Hepatocyte (in vitro differentiated cells): ENCODE results near the gene MCMBP. TPM values are rescaled to one million over a fixed set of nuclear protein-coding genes. Genes with fewer than 3 reads are reported as not detected.

Experiments used
- DNase-seq: peaks from one replicate; pipeline ENCODE4 v3.0.0-alpha.2; 2016; ENCODE audit warnings: low spot score
- H2AFZ ChIP-seq: fragments of 200-600 bp; sonication (generic); 2 replicates; pipeline ENCODE4 v1.6.0; 2016; ENCODE audit warnings: antibody characterized with exemption, mild to moderate bottlenecking
- H3K27ac ChIP-seq: fragments of 200-600 bp; sonication (generic); 2 replicates; pipeline ENCODE4 v1.5.1; 2016; ENCODE audit warnings: mild to moderate bottlenecking
- H3K27me3 ChIP-seq: fragments of 200-600 bp; sonication (generic); 2 replicates; pipeline ENCODE4 v1.6.1; 2016
- H3K36me3 ChIP-seq: fragments of 200-600 bp; sonication (generic); replicated peaks from 2 replicates; pipeline ENCODE4 v1.5.1; 2016; ENCODE audit warnings: low read depth; ENCODE audit not compliant: insufficient read depth
- H3K4me1 ChIP-seq: fragments of 200-600 bp; sonication (generic); 2 replicates; pipeline ENCODE4 v1.5.1; 2016; ENCODE audit warnings: mild to moderate bottlenecking, moderate library complexity; ENCODE audit not compliant: insufficient read depth
- H3K4me2 ChIP-seq: fragments of 200-600 bp; sonication (generic); 2 replicates; pipeline ENCODE4 v1.6.0; 2016
- H3K4me3 ChIP-seq: fragments of 200-600 bp; sonication (generic); 2 replicates; pipeline ENCODE4 v1.5.1; 2016; ENCODE audit warnings: mild to moderate bottlenecking
- H3K79me2 ChIP-seq: fragments of 200-600 bp; sonication (generic); 2 replicates; pipeline ENCODE4 v1.6.0; 2017; ENCODE audit warnings: mild to moderate bottlenecking
- H3K9me2 ChIP-seq: fragments of 200-600 bp; sonication (generic); replicated peaks from 2 replicates; pipeline ENCODE4 v1.6.0; 2017; ENCODE audit warnings: mild to moderate bottlenecking; ENCODE audit not compliant: insufficient read depth
- H3K9me3 ChIP-seq: fragments of 200-600 bp; sonication (generic); 2 replicates; pipeline ENCODE4 v1.5.1; 2016; ENCODE audit warnings: low read depth, mild to moderate bottlenecking
- H4K20me1 ChIP-seq: fragments of 200-600 bp; sonication (generic); 2 replicates; pipeline ENCODE4 v1.6.0; 2016; ENCODE audit warnings: mild to moderate bottlenecking; ENCODE audit not compliant: insufficient read depth, poor library complexity, severe bottlenecking
- EZH2 ChIP-seq: fragments of 200-600 bp; sonication (generic); IDR thresholded peaks from 2 replicates; pipeline ENCODE4 v1.6.1; 2016; ENCODE audit warnings: antibody characterized with exemption, mild to moderate bottlenecking, borderline replicate concordance
- EZH2phosphoT487 ChIP-seq: fragments of 200-600 bp; sonication (generic); IDR thresholded peaks from one replicate; pipeline ENCODE4 v1.6.1; 2018; ENCODE audit warnings: antibody characterized with exemption, mild to moderate bottlenecking, low read depth, moderate library complexity; ENCODE audit not compliant: unreplicated experiment, severe bottlenecking
- WGBS: methylation state at CpG from one replicate; pipeline ENCODE4 v1.1.6; 2016; ENCODE audit warnings: low lambda C conversion rate; ENCODE audit errors: missing lambda C conversion rate; 5-methylcytosine and 5-hydroxymethylcytosine counted together
- polyA plus RNA-seq: library from polyadenylated mRNA; unstranded; fragments of >200 nt; fragmentation: Nextera tagmentation; extraction: Ambion mirVana; gene quantifications from 2 replicates; pipeline ENCODE4 v1.2.1, GENCODE V29; 2016
- total RNA-seq: library from RNA; depleted of rRNA; stranded (reverse); fragments of >200 nt; gene quantifications from 2 replicates; pipeline ENCODE4 v1.2.3, GENCODE V29; 2014
- TF ChIP-seq, protein P1 (sequence below): fragments of 200-600 bp; sonication (generic); IDR thresholded peaks from 2 replicates; pipeline ENCODE4 v1.5.1; 2016; ENCODE audit warnings: antibody characterized with exemption, mild to moderate bottlenecking; ENCODE audit not compliant: poor library complexity

The MCMBP gene
- total and polyA plus RNA-seq, 2 experiments from 2014 or later, result 33.8 to 36.1 TPM

DNA sequence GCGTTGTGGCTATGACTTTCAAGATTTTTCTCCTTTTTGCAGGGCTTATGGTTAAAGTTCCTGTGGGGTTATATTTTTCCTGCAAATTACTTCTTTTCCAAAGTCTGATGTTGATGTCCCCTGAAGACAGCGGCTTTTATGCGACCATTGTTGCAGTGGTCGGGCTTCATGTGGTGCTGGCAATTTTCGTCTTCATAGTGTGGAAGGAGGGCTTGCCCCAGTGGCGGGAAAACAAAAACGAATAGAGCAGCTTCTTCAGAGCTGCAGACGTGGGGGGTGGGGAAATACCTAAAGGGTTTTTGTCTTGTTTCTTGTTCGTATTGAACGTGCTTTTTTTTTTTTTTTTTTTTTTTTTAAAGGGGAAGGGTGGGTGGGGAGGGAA, 53.8 kb downstream of the MCMBP start:
- H3K27me3 ChIP-seq, result no peaks in the 10 kb centered on the region
- H3K4me1 ChIP-seq, result no peaks in the 10 kb centered on the region
- peaks cover 19% of the 10 kb centered on the region for H3K79me2 ChIP-seq
- peak; percentile 38 for DNase-seq
- H3K9me2 ChIP-seq, result no peaks in the 10 kb centered on the region
- no peaks in the 10 kb centered on the region for H3K36me3 ChIP-seq
- H3K4me2 ChIP-seq, result peak overlapping the region; percentile 83
- no peaks in the 10 kb centered on the region for H3K9me3 ChIP-seq
- peak overlapping the region; percentile 80 for H2AFZ ChIP-seq
- 43% methylated on average over 10 of the region's 10 CpGs for WGBS
- TF ChIP-seq, protein P1, sequence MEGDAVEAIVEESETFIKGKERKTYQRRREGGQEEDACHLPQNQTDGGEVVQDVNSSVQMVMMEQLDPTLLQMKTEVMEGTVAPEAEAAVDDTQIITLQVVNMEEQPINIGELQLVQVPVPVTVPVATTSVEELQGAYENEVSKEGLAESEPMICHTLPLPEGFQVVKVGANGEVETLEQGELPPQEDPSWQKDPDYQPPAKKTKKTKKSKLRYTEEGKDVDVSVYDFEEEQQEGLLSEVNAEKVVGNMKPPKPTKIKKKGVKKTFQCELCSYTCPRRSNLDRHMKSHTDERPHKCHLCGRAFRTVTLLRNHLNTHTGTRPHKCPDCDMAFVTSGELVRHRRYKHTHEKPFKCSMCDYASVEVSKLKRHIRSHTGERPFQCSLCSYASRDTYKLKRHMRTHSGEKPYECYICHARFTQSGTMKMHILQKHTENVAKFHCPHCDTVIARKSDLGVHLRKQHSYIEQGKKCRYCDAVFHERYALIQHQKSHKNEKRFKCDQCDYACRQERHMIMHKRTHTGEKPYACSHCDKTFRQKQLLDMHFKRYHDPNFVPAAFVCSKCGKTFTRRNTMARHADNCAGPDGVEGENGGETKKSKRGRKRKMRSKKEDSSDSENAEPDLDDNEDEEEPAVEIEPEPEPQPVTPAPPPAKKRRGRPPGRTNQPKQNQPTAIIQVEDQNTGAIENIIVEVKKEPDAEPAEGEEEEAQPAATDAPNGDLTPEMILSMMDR, result no peak
- no peak for TF ChIP-seq EZH2phosphoT487
- TF ChIP-seq EZH2, result no peak
- no peaks in the 10 kb centered on the region for H4K20me1 ChIP-seq
- H3K4me3 ChIP-seq, result peak overlapping the region; percentile 55
- H3K27ac ChIP-seq, result peak overlapping the region; percentile 75

DNA sequence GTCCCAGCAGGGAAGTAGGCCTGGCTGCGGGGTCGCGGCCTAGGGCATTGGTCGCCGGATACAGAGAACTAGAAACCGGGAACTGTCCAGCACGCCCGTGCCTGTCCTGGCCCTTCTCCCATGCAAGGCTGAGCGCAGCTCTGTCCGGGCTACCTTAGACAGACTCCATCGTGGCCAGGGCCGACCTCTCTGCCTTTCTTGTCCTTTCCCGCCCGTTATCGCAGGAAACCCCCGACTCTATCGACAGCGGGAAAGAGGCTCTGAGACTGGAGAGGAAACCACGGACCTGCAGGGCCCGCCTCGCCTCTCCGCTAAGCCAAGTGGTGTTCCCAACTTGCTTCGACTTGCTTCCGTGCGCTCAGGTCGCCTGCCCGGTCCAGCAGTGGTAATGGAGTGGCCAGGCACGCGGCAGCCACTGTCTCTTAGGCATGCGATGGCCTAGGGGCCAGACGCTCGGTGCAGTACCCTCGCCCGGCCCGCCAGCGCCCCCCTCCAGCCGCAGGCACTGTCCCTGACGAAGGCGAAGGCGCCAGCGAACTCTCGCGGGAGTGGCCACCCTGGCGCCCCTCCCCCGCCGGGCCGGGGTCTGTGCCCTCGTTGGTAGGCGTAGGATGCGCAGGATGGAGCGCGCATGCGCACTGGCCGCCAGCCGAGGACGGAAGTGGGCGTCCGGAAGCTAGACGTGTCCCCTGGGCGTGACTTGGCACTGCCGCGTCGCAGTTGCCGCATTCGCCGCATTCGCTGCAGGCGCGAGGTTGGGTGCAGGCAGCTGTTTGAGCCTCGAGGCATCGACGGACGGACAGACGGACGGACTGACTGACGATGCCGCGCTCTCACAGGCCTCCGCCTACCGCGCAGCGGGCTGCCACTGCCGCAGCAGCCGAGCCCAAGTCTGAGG, 54.4 kb downstream of the MCMBP start:
- Histone ChIP-seq H3K4me1 (no peaks in the 10 kb centered on the region), H3K9me2 (no peaks in the 10 kb centered on the region), H3K27me3 (no peaks in the 10 kb centered on the region), H2AFZ (peak overlapping the region; percentile 80), H3K4me2 (peak overlapping the region; percentile 83), H3K36me3 (no peaks in the 10 kb centered on the region), H3K9me3 (no peaks in the 10 kb centered on the region), H3K27ac (peak overlapping the region; percentile 77), H4K20me1 (no peaks in the 10 kb centered on the region), H3K79me2 (peaks cover 19% of the 10 kb centered on the region), H3K4me3 (peak overlapping the region; percentile 55)
- DNase-seq, result peak; percentile 91
- TF ChIP-seq, protein P1, result peak; percentile 35
- TF ChIP-seq EZH2 (no peak), EZH2phosphoT487 (no peak)
- WGBS, result 53% methylated on average over 75 of the region's 84 CpGs

- no peak for DNase-seq
- no peak overlapping the region for H2AFZ ChIP-seq
- no peak overlapping the region for H3K4me2 ChIP-seq
- H3K9me2 ChIP-seq, result no peaks in the 10 kb centered on the region
- H3K4me1 ChIP-seq, result no peaks in the 10 kb centered on the region
- H3K36me3 ChIP-seq, result no peaks in the 10 kb centered on the region
- no peak overlapping the region for H3K27ac ChIP-seq
- TF ChIP-seq EZH2phosphoT487, result no peak
- TF ChIP-seq EZH2, result no peak
- TF ChIP-seq, protein P1, result no peak
- 97% methylated on average over 7 of the region's 7 CpGs for WGBS
- no peak overlapping the region for H3K4me3 ChIP-seq
- H4K20me1 ChIP-seq, result no peaks in the 10 kb centered on the region
- no peaks in the 10 kb centered on the region for H3K27me3 ChIP-seq
- no peaks in the 10 kb centered on the region for H3K9me3 ChIP-seq
- peaks cover 12% of the 10 kb centered on the region for H3K79me2 ChIP-seq
These were observed 57.0 kb downstream of the MCMBP start for GRCh38 chr10:119815671-119816070.
